ENCODE data around the gene OR4N2.

Gene OR4N2

DNA sequence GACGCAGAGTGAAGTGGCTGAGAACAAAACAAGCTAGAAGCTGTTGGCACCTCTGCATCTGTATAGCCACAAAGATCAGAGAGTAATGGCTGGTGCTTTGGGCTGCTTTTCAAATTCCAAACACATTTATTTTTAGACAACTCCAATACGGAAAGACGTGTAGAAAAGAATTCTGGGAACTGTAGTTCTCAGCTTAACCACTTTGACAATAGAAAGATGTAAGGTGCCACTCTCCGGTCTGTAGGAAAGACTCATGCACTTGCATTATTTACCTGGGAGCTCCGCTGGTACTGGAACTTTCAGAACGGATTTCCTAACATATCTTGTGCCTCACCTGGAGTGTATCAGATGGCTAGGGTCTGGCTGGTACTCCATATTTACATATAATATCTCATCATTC is 69.6 kb downstream of the OR4N2 start:
- no peak for DNase-seq (ENCODE audit: extremely low read depth, insufficient read length)
- Histone ChIP-seq H3K27me3 (replicated peaks; ENCODE audit: control insufficient read depth, insufficient read depth, low read length) (no peaks in the 10 kb centered on the region), H3K36me3 (ENCODE audit: control insufficient read depth, insufficient read depth, low read length) (no peaks in the 10 kb centered on the region), H3K4me3 (replicated peaks; ENCODE audit: low read depth, low read length) (no peak overlapping the region)
- TF ChIP-seq, protein P1, sequence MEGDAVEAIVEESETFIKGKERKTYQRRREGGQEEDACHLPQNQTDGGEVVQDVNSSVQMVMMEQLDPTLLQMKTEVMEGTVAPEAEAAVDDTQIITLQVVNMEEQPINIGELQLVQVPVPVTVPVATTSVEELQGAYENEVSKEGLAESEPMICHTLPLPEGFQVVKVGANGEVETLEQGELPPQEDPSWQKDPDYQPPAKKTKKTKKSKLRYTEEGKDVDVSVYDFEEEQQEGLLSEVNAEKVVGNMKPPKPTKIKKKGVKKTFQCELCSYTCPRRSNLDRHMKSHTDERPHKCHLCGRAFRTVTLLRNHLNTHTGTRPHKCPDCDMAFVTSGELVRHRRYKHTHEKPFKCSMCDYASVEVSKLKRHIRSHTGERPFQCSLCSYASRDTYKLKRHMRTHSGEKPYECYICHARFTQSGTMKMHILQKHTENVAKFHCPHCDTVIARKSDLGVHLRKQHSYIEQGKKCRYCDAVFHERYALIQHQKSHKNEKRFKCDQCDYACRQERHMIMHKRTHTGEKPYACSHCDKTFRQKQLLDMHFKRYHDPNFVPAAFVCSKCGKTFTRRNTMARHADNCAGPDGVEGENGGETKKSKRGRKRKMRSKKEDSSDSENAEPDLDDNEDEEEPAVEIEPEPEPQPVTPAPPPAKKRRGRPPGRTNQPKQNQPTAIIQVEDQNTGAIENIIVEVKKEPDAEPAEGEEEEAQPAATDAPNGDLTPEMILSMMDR (IDR thresholded peaks at IDR 0.05; ENCODE audit: insufficient read depth, low read length, poor library complexity, severe bottlenecking), result no peak

DNA sequence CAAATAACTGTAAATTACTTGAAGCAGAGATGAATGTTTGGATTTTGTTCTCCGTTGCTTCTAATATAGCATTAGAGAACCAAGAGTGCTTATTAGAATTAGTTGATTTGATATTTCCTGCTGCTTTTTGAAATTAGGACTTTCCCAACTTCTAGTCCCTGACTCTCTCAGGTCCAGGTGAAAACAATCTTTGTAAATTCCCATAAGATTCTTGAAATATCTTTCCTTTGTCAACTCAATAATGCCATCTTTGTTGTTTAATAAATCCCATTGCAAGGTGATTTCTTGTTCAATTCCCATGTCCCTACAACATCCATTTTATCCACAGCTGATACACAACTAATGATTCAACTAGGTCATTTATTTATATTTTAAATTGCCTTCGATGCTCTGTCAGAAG is 71.3 kb downstream of the OR4N2 start, which contains the start of gene OR4K2:
TSS of gene OR4K2 (plus strand) at position 301 of the 400 bp plus-strand sequence. CDS start 1,126 bp downstream, outside the sequence.
- no peak for DNase-seq (ENCODE audit: extremely low read depth, insufficient read length)
- no peak within 1 kb of the TSS for H3K4me3 ChIP-seq (replicated peaks; ENCODE audit: low read depth, low read length)
- TF ChIP-seq, protein P1 (IDR thresholded peaks at IDR 0.05; ENCODE audit: insufficient read depth, low read length, poor library complexity, severe bottlenecking), result no peak
- no peaks in the 10 kb centered on the region for H3K36me3 ChIP-seq (ENCODE audit: control insufficient read depth, insufficient read depth, low read length)
- no peaks in the 10 kb centered on the region for H3K27me3 ChIP-seq (replicated peaks; ENCODE audit: control insufficient read depth, insufficient read depth, low read length)

DNA sequence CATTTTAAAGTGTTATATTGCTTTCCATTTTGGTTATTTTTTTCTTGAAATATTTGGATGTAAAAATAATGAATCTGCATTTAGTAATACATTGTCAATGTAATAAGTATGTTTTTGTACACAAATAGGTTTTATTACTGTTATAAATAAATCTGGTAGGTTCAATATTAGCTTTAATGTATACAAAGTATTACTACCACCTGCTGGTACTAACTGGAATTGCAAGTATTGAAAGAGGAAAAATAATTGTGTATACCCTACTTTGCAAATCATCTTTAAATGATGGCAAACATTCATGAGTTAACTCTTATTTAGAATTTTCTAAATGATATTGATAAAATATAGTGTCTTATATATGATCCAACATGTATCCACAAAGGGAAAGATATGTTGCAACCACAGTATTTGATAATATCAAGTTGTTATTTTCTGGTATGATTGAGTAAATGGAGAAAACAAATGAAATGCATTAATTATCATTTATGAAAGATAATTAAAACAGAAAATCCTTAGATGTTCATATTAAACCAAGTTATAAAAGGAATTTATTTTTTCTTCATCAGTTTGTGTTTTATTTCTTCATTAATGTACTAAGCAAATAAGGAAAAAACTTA is 74.6 kb downstream of the OR4N2 start:
- Histone ChIP-seq H3K36me3 (ENCODE audit: control insufficient read depth, insufficient read depth, low read length) (no peaks in the 10 kb centered on the region), H3K27me3 (replicated peaks; ENCODE audit: control insufficient read depth, insufficient read depth, low read length) (no peaks in the 10 kb centered on the region), H3K4me3 (replicated peaks; ENCODE audit: low read depth, low read length) (no peak overlapping the region)
- no peak for DNase-seq (ENCODE audit: extremely low read depth, insufficient read length)
- TF ChIP-seq, protein P1 (IDR thresholded peaks at IDR 0.05; ENCODE audit: insufficient read depth, low read length, poor library complexity, severe bottlenecking), result peak; percentile 58

Data from GM06990 (cell line).